Measurements from ENCODE around the gene C1orf50.

DNA sequence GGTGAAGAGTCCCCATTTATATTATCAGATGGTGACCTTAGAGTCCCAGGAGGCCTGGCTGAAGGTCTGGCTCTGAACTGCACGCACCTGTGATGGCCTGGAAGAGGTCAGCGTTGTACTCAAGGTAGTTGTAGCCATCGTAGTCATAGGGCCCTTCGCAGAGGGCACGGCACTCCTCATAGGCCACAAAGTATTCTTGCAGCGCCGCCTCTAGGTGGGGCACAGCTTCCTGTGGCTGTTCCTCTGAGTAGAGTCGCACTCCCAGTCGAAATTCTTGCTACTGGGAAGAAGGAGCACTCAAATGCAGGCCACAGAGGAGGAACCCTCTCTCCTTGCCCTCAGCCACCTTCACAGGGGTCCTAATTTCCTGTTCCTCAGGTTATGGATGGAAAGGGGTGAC, 7.9 kb upstream of the C1orf50 start:
- no peak for TF ChIP-seq EP300 (IDR thresholded peaks at IDR 0.05)
- no peak for TF ChIP-seq CTCF (IDR thresholded peaks at IDR 0.05)
